Measurements from ENCODE around the gene RPL27A.

Gene RPL27A

DNA sequence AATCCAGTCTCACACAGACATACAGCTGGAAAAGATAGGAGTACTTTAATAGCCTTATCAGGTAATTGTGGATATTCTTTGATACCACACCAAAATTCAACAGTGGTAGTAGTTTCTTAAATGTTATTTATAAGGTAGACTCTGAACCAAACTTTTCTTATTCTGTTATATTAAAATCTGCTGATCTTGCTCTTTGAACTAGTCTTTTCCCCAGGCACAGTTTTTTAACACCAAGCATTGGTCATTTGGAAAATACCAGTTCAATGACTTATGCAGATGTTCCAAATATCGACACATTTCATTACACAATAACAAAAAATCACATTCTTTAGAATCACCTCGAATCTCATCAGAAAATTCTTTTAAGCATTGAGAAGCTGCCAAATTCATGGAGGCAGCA is 7.7 kb upstream of the RPL27A start:
- no peak for DNase-seq (ENCODE audit: low spot score)

DNA sequence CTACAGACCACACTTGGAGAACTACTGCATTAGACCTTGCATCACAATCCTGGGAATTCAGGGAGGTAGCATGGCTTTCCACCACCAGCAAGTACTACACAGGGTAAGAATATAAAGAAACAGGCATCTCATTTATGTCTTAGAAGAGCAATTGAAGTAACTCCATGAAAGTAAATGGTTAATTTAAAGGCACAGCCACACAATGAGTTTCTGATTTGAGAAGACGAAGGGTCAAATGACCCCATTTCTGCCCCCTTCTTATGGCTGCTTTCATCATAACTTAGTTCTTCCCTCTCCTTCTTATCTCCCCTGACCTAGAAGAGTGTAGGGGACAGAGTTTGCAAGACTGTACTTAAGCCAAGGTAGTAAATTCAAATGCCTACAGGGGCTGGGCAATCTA is 6.1 kb upstream of the RPL27A start:
- DNase-seq (ENCODE audit: low spot score) = no peak

DNA sequence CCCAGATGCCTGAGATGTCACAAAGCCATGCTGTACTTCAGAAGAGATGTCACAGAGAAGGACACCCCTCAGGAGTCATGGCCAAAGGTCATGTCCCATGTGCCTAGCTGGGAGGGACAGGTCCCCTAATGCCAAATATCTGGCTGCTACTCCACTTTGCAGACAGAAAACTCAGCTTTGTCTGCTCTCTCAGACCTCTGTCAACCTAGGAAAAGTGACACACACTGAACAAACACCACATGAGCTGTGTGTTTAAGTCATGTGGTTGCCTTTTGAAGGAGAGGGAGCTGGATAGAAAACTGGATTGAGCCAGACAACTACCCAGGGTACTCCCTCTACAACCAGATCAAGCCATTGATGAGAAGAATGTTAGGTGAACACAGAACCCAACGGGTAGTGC is 3.6 kb upstream of the RPL27A start:
- no peak for DNase-seq (ENCODE audit: low spot score)

DNA sequence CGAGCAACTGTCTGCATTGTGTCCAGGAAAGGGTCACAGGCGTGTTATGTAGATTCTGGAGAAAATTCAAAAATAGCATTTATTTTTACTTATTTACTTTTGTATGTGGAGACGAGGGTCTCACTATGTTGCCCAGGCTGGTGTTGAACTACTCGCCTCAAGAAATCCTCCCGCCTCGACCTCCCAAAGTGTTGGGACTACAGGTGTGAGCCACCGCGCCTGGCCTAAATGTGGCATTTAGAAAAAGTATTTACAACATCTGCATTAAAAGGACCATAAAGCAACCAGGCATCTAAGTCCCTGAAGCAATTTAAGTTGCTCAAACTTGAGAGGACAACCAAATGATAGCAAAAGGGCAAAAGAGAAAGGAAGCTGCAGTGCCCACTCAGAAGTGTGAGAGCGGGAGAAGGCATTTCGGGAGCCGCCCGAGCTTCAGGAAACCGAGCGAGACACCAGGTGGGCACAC is 722 bp upstream of the RPL27A start:
- no peak for DNase-seq (ENCODE audit: low spot score)

DNA sequence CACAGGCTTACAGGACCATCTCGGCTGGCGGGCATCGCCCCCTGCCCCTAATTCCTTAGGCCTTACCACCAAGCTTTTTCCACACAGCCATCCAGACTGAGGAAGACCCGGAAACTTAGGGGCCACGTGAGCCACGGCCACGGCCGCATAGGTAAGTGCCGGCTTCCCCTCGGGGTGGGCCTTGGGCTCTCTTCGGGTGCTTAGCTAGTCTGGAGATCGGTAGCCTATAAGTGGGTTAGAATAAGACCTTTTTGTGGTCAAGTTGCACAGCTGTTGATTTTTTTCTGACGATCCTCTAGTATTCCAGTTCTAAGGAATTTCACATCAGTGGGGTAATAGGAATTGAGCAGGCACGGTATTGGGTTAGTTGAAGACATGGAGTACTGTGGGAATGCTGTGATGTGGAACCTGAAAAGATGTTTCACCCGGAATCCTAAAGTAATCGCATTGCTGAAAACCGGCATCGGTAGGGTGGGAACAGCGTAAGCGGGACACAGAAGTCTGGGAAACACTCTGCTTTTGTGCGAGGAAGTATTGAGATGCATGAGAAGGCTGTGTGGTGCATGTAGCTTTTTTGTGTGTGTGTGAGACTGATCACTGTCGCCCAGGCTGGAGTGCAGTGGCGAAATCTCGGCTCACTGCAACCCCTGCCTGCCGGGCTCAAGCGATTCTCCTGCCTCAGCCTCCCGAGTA is 669 bp downstream of the RPL27A start:
- no peak for DNase-seq (ENCODE audit: low spot score)

DNA sequence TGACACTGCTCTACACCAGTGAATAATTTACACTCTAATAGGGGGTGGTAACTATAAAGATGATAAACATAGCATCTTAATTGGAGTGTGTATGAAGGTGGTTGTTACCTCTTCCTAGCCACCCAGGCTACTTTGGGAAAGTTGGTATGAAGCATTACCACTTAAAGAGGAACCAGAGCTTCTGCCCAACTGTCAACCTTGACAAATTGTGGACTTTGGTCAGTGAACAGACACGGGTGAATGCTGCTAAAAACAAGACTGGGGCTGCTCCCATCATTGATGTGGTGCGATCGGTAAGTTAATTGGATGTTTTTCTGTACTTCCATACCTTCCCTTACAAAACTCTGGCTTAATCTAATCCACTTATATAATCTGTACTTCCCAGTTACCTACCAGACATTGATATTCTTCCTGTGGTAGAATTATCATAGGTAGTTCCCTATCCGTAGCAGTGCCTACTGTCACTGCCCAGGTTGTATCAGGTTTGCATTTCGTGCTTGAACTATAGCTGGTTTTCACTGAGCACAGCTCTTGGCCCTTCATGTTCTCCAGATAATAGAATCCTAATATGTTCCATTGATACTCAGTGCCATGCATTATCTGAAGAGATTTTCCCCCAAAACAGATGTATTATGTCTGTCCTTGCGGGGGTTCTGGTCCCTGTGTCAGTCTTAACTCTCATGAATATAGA is 2.2 kb downstream of the RPL27A start:
- DNase-seq (ENCODE audit: low spot score) = no peak

DNA sequence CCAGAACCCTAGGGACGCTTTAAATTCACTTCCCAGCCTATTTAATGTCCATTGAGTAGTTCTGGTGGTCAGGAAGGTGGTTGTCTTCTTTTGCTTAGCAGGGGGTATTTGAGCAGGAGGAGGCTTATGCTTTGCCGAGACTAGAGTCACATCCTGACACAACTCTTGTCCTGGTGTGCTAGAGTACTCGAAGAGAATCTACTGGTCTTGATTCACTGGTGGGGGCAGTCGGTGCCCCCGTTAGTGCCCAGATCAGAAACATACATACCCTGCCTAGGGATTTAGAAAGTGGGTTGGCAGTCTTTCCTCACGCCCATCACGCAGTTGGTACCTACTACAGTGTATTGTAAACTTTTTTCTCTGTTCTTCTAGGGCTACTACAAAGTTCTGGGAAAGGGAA is 2.7 kb downstream of the RPL27A start:
- DNase-seq (ENCODE audit: low spot score) = no peak

DNA sequence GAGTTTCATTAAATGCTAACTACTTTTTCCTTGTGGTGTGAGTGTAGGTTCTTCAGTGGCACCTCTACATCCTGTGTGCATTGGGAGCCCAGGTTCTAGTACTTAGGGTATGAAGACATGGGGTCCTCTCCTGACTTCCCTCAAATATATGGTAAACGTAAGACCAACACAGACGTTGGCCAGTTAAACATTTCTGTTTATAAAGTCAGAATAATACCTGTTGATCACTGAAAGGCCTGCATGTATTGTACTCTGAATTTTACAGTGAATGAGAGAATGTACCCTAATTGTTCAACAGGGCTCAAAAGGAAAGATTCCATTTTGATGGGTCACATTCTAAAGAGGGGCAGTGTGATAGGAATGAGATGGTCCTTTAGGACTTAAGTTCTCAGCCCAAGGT is 3.2 kb downstream of the RPL27A start:
- DNase-seq (ENCODE audit: low spot score) = no peak

DNA sequence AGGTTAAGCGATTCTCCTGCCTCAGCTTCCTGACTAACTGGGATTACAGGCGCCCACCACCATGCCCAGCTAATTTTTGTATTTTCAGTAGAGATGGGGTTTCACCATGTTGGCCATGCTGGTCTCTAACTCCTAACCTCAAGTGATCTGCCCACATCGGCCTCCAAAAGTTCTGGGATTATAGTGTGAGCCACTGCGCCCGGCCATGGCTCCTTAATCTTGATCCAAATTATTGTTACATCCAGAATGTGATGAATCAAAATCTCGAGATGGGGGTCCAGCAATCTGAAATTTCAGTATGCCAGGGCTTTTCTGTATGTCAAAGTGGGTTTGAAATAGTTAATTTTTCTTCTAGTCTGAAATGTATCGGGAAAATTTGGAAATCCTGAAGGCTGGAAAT is 3.7 kb downstream of the RPL27A start:
- DNase-seq (ENCODE audit: low spot score) = no peak

DNA sequence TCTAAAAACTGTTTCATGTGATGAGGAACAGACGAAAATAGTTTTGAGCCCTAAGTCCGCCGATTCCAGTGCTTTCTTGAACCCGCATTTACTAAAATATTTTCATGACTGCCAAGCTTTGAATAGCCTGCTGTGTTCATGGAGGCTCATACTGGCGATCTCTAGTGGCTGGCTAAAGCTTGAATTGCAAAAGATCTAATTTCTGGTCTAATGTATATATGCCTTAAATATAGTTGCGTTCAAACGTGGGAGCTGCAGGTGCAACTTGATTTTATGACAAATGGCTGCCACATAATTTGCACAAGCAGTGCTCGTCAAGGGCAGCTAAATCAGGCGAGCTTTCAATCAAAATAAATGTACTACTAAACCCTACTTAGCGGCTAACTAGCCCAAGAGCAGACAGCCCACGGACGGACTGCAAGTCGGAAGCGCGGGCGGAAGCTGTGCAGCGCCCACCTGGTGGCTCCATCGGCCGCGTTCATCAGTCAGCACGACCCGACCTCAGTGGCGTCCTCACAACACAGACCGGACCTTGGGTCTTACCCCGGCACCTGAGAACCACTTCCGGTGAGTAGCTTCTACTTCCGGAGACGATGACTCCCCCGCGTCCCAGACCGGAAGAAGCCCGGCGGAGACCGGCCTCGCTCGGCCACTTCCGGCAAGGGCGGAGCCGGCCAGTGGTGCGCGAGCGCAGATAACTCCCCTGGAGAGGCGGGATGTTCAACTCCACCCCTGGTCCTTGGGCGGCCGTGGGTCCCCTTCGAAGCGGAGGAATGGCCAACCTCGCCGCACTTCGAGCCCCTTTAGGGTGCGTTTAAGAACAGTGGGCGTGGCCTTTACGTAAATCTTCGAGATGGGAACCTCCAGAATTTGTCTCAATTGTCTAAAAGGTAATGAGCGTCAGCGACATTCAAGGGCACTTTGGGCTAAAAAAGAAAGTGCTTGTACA is 6.1 kb downstream of the RPL27A start:
- peak; percentile 90 for DNase-seq (ENCODE audit: low spot score)

DNA sequence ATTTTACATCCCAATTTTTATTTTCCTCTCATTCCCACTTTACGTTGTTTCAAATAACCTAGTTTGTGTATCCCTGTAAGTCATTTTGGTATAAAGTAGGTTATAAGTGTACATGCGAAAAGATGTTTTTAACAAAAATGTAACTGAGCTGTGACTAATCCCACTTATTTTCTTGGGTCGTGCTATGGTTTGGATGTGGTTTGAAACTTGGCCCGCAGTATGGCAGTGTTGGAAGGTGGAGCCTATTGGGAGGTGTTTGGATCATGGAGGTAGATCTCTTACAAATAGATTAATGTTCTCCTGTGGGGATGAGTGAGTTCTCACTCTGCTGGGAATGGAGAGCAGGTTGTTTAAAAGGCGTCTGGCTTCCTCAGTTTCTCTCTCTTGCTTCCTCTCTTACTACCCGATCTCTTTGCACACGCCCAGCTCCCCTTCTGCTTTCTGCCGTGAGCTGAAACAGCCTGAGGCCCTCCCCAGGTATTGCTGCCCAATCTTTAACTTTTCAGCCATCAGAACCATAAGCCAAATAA is 7.2 kb downstream of the RPL27A start:
- DNase-seq (ENCODE audit: low spot score) = no peak

DNA sequence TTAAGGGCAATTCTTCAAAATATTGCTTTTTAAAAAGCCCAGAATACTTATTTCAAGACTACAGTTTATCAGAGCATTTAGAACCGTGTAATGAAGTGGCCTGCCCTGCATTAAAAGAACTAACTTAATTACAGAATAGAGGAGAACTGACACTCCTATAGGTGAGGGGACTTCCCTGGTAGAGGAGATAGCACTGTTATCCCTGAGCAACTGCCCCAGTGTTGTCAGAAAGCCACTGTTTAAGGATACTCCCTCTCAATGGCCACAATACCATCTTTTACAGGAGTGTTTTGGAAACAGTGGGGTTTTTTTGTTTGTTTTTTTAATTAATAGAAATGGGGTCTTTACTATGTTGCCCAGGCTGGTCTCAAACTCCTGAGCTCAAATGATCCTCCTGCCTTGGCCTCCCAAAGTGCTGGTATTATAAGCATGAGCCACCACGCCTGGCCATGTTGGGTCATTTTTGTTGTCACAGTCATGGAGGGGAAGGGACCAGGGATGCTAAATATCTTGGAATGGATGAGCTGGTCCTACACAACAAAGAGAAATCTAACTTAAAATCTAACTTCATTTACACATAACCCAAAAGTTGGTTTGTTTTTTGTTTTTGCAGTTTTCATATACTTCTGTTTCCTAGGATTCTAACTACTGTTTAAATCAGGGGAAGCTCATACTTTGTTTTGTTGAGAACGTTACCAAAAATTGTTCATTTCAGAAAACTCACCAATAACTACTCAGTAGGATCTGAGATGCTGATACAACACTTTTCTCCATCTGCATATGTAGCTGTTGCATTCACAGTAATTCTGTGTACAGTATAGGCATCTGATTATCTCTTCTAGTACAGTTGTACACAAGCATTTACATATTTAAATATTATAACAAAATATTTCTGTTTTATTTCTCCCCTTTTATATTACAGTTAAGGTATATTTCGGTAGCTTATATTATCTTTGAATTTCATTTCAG is 8.1 kb downstream of the RPL27A start:
- no peak for DNase-seq (ENCODE audit: low spot score)

DNA sequence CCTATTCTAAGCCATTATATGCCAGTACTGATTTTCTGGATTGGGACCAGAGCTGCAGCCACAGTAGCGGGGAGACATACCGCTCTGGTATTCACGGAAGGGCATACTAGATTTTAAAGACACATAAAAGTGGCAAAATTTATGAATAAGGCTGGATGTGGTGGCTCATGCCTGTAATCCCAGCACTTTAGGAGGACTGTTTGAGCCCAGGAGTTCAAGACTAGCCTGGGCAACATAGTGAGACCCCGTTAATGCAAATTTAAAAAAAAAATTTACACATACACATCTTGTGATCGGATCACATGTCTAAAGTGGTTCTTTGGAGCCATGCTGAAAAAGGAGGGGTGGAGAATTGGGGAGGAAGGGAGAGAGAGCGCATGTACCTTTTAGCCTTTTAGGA is 9.0 kb downstream of the RPL27A start:
- DNase-seq (ENCODE audit: low spot score) = no peak

DNA sequence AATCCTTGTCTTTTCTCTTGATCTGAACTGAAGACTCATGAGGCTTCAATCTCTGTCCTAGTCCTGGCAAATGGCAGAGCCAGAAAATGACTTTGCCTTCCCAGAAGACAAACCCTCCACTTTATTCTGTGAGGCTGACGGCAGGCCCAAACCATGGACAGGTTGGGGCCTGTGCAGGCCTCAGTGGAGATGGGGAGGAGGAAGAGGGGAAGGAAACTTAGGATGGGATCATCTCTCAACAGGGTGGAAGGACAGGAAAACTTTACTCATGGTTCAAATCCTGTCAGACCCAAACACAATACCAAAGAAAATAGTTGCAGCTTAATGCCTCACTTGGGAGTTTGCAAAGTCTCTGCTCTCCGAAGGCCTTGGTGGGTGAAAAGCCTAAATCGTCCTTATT is 9.8 kb downstream of the RPL27A start:
- no peak for DNase-seq (ENCODE audit: low spot score)

DNA sequence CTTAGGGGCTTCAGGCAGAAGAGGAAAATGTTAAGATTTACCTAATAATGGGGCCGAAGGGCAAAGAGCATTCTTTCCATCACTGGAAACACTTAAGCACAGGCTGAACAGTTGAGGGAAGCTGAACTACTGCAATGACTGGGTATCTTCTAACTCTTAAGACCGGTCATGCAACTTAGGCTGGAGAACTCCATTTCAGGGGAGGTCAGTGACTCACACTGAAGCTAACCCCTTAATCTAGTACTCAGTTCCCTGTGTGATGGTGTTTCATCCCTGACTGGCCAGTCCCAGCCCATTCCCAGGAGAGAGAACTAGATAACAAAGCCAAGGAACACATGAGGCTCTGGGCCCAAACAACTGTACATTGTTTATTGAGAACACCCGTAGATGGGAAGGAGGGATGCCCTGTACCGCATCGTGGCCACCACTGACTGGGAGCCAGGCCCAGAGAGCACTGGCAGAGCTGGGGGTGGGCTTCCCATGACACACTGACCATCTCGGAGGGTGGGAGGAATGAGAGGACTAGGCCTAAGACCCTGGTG is 10.5 kb downstream of the RPL27A start:
- DNase-seq (ENCODE audit: low spot score) = no peak

DNA sequence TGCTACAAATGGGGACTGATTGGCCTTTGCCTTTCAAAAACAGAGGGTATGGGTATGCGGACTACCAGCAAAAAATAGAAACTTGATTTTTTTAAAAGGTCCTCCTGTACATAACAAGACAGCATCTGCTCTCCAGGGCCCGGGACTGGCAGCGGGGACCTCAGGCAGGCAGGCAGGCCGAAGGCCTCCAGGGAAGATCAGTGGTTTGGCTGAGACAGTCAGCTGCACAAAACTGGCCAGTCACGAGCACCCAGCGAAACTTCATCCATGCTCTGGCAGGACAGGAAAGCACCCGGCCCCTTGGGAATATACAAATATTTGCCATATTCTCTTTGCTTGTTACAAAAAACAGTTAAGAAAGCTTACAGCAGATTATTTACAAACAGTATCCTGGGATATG is 11.0 kb downstream of the RPL27A start:
- no peak for DNase-seq (ENCODE audit: low spot score)

DNA sequence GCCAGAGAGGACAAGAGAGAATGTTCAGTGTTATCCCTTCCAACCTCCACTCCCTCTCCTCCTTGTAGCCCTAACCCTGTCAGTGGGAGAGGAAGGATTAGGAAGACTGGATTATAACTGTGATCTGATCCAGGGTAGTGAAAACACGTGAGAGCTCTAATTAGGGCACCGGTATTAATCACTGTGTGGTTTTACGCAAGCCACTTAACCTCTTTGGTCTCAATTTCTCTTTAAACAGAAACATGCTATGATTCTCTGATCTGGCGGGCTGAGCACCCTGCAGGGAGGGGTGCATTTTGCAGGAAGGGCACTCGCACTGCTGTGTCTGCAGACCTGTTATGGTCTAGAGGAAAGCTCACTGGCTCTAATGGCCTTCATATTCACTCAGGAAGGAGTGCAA is 11.5 kb downstream of the RPL27A start:
- no peak for DNase-seq (ENCODE audit: low spot score)

DNA sequence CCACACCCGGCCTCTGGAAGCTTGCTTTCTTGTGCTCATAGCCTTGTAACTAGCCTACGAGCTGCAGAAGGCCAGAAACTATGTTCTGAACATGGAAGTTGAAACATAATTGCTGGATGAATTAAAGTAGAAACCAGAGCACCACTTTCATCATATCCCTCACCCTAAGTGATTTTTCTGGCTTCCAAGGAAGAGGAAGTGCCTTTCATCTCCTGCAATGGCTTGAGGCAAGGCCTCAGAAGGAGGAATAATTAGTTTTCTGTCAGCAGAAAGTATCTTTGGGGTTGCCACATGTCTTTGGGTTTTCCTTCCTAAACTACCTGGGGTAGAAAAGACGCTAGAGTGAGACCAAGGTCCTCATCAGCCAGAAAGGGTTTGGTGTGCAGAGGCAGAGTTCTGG is 14.5 kb downstream of the RPL27A start:
- DNase-seq (ENCODE audit: low spot score) = no peak

DNA sequence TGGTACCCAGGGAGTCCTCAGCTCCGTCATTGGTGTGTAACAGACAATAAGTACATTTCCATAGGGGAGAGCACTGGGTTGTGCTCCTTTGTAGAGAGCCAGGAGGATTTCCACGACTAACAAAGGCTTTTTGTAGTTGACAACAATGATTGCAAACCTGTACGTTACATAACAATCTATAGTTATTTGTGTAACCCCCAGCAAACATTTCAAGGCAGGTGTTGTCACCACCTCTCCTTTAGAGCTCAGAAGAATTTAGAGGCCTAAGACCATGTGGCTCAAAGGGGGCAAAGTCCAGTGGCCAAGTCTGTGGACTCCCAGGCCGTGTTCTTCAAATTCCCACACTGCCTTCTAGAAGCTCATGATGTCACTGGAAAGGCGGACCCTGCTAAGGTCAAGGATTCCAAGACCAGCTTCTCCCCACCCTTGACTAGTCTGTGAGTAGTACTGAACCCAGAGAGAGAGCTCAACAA is 15.8 kb downstream of the RPL27A start:
- DNase-seq (ENCODE audit: low spot score) = no peak

DNA sequence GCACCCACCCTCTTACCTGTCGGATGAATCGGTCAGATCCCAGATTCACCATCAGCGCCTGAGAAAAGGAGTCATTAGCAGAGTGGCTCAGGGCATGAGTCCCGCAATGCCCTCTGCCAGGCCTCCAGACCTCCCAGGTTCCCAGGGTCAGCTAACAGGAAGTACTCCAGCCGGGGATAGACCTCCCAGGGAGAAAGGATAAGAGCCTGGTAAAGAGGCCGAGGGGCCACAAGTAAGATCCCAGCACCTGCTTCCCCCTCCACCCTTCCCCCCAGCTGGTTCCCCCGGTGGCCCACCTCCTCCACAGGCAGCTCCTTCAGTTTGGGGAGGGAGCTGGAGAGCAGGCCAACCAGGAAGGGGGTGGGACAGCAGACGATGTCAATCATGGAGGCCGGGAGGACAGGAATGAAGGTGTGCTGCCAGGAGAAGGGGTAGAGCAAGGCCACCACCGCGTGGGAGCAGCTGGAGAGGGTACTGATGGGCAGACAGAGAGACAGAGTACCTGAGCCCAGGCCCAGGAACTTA is 16.4 kb downstream of the RPL27A start:
- DNase-seq (ENCODE audit: low spot score) = no peak

DNA sequence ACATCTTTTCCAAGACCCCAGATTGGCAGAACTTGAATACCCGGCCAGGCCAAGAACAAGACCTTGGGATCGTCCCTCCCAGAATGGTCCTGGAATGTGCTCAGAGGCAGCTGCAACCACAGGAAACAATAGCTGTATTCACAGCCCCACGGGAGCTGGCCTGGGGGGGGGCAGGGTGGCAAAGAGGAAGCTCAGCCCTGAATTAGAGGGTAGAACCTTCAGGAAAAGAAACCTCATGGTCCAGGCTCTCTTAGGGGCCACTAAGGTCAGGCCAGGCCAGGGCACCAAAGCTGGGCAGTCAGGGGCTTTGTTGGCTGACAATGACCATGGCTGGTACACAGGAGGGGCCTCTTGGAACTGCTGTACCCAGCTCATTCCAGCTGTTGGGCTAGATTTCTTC is 17.3 kb downstream of the RPL27A start:
- no peak for DNase-seq (ENCODE audit: low spot score)

Measured in germinal center (tissue), 1 donor.